ENCODE data around the gene PPP2R3C. TPM values are rescaled to one million over a fixed set of nuclear protein-coding genes. Genes with fewer than 3 reads are reported as not detected.
"Not testable (repeated sequence)": the region's sequence is repeated elsewhere in the genome, so short reads cannot be mapped to it uniquely, and the experiment has no call there.

The PPP2R3C gene
- total RNA-seq, 2 experiments from 2014 or later: 48.9 to 51.8 TPM

- Mint-ChIP-seq H3K27me3 (no peaks in the 10 kb centered on the region), H3K27ac (no peak overlapping the region), H3K36me3 (peaks cover 12% of the 10 kb centered on the region), H3K4me1 (ENCODE audit: low read depth) (peaks cover 30% of the 10 kb centered on the region), H3K9me3 (no peaks in the 10 kb centered on the region), H3K4me3 (peak overlapping the region; percentile 97)
- ChIA-PET POLR2A (interaction anchor here (2.9 kb wide), 1 partner anchor 357 kb away, joined by 33 read pairs; the partner anchor contains the start of gene NFKBIA), CTCF (interaction anchor here (0.6 kb wide), 1 partner anchor 497 kb away, joined by 3 read pairs; no protein-coding TSS in a partner anchor)
- DNase-seq: no peak
- intact Hi-C loops (cut with micrococcal nuclease): loop anchor here (2.0 kb wide), 5 partner anchors 117 to 779 kb away; partner anchors contain the start of genes BRMS1L, CFL2 and PSMA6
Observed at GRCh38 chr14:35047976-35048513, 73.7 kb downstream of the PPP2R3C start.

- no peaks in the 10 kb centered on the region for H3K27me3 Mint-ChIP-seq
- intact Hi-C loops (cut with micrococcal nuclease): loop anchor here (1.0 to 2.0 kb wide), 9 partner anchors 65 to 780 kb away; partner anchors contain the start of genes BAZ1A, BRMS1L, CFL2 and PRORP
- POLR2A ChIA-PET: interaction anchor here (1.1 to 2.9 kb wide), 13 partner anchors 9 to 369 kb away, joined by 3 to 41 read pairs (median 7); partner anchors contain the start of genes BAZ1A, NFKBIA, PPP2R3C and PRORP
Observed at GRCh38 chr14:35046751-35047536, 74.8 kb downstream of the PPP2R3C start.

GRCh38 chr14:35046048-35046750, 75.6 kb downstream of the PPP2R3C start, which contains the start of gene FAM177A1:
TSS of gene FAM177A1 (plus strand) at chr14:35046272. CDS start at chr14:35046464, 192 bp downstream.
- DNase-seq: peak; percentile 99
- intact Hi-C loops (cut with micrococcal nuclease): loop anchor here (1.0 to 2.0 kb wide), 9 partner anchors 64 to 781 kb away; partner anchors contain the start of genes BAZ1A, BRMS1L, CFL2 and PRORP
- Mint-ChIP-seq H3K36me3 (peaks cover 12% of the 10 kb centered on the region), H3K4me1 (ENCODE audit: low read depth) (peaks cover 28% of the 10 kb centered on the region), H3K27me3 (no peaks in the 10 kb centered on the region), H3K4me3 (peak within 1 kb of the TSS; percentile 97), H3K9me3 (no peaks in the 10 kb centered on the region), H3K27ac (peak within 1 kb of the TSS; percentile 98)
- CTCF ChIA-PET: interaction anchor here (0.6 to 2.3 kb wide), 9 partner anchors 13 to 375 kb away, joined by 3 to 15 read pairs (median 4); partner anchors contain the start of gene SRP54
- POLR2A ChIA-PET: interaction anchor here (1.1 to 2.9 kb wide), 14 partner anchors 10 to 370 kb away, joined by 3 to 41 read pairs (median 6); partner anchors contain the start of genes BAZ1A, NFKBIA, PPP2R3C and PRORP

More at GRCh38 chr14:35046751-35047536, 74.8 kb downstream of the PPP2R3C start:
- CTCF ChIA-PET: interaction anchor here (0.9 to 2.3 kb wide), 6 partner anchors 13 to 369 kb away, joined by 3 to 15 read pairs (median 6); partner anchors contain the start of gene SRP54
- Mint-ChIP-seq H3K4me1 (ENCODE audit: low read depth) (peaks cover 30% of the 10 kb centered on the region), H3K27ac (peak overlapping the region; percentile 98), H3K9me3 (no peaks in the 10 kb centered on the region), H3K36me3 (peaks cover 12% of the 10 kb centered on the region), H3K4me3 (peak overlapping the region; percentile 97)
- DNase-seq: no peak

- H3K9me3 Mint-ChIP-seq: no peaks in the 10 kb centered on the region
- CTCF ChIA-PET: interaction anchor here (0.6 to 2.3 kb wide), 5 partner anchors 15 to 375 kb away, joined by 3 to 15 read pairs (median 7); partner anchors contain the start of gene SRP54
- peaks cover 11% of the 10 kb centered on the region for H3K36me3 Mint-ChIP-seq
- peaks cover 27% of the 10 kb centered on the region for H3K4me1 Mint-ChIP-seq (ENCODE audit: low read depth)
- DNase-seq: no peak
- no peaks in the 10 kb centered on the region for H3K27me3 Mint-ChIP-seq
- peak overlapping the region; percentile 97 for H3K27ac Mint-ChIP-seq
- POLR2A ChIA-PET: interaction anchor here (1.1 to 2.9 kb wide), 13 partner anchors 11 to 371 kb away, joined by 3 to 41 read pairs (median 6); partner anchors contain the start of genes BAZ1A, NFKBIA, PPP2R3C and PRORP
- intact Hi-C loops (cut with micrococcal nuclease): loop anchor here (1.0 to 2.0 kb wide), 10 partner anchors 63 to 781 kb away; partner anchors contain the start of genes BAZ1A, BRMS1L, CFL2 and NFKBIA
- peak overlapping the region; percentile 88 for H3K4me3 Mint-ChIP-seq
Observed at GRCh38 chr14:35045798-35046047, 76.1 kb downstream of the PPP2R3C start.

- Mint-ChIP-seq H3K9me3 (no peaks in the 10 kb centered on the region), H3K27ac (peak overlapping the region; percentile 97), H3K36me3 (peaks cover 7% of the 10 kb centered on the region), H3K4me3 (peak overlapping the region; percentile 88), H3K4me1 (ENCODE audit: low read depth) (peaks cover 24% of the 10 kb centered on the region), H3K27me3 (no peaks in the 10 kb centered on the region)
- ChIA-PET CTCF (interaction anchor here (1.4 to 2.3 kb wide), 4 partner anchors 15 to 371 kb away, joined by 7 to 15 read pairs (median 8); partner anchors contain the start of gene SRP54), POLR2A (interaction anchor here (1.4 to 2.9 kb wide), 10 partner anchors 11 to 371 kb away, joined by 4 to 41 read pairs (median 12); partner anchors contain the start of genes BAZ1A, NFKBIA, PPP2R3C and PRORP)
- DNase-seq: no peak
- intact Hi-C loops (cut with micrococcal nuclease): loop anchor here (2.0 kb wide), 1 partner anchor 360 kb away; the partner anchor contains the start of gene NFKBIA
Observed at GRCh38 chr14:35044939-35045797, 76.6 kb downstream of the PPP2R3C start.

GRCh38 chr14:35043046-35043445, 78.7 kb downstream of the PPP2R3C start:
- Mint-ChIP-seq H3K4me1 (ENCODE audit: low read depth) (peaks cover 16% of the 10 kb centered on the region), H3K27me3 (no peaks in the 10 kb centered on the region), H3K9me3 (no peaks in the 10 kb centered on the region), H3K4me3 (no peak overlapping the region), H3K27ac (no peak overlapping the region), H3K36me3 (peaks cover under 1% of the 10 kb centered on the region)
- ChIA-PET CTCF (interaction anchor here (0.8 kb wide), 1 partner anchor 366 kb away, joined by 6 read pairs; no protein-coding TSS in a partner anchor), POLR2A (no interaction called here)
- intact Hi-C loops (cut with micrococcal nuclease): no loop called here
- no peak for DNase-seq

GRCh38 chr14:35042632-35043031, 79.2 kb downstream of the PPP2R3C start:
- CTCF ChIA-PET: interaction anchor here (1.5 kb wide), 1 partner anchor 11 kb away, joined by 8 read pairs; no protein-coding TSS in a partner anchor
- H3K36me3 Mint-ChIP-seq: no peaks in the 10 kb centered on the region
- H3K27ac Mint-ChIP-seq: no peak overlapping the region
- no peaks in the 10 kb centered on the region for H3K9me3 Mint-ChIP-seq
- H3K4me1 Mint-ChIP-seq (ENCODE audit: low read depth): peaks cover 12% of the 10 kb centered on the region
- H3K27me3 Mint-ChIP-seq: no peaks in the 10 kb centered on the region
- DNase-seq: no peak
- intact Hi-C loops (cut with micrococcal nuclease): no loop called here
- no peak overlapping the region for H3K4me3 Mint-ChIP-seq
- POLR2A ChIA-PET: no interaction called here

GRCh38 chr14:35038312-35038711, 83.5 kb downstream of the PPP2R3C start:
- Mint-ChIP-seq H3K36me3 (peaks cover 23% of the 10 kb centered on the region), H3K9me3 (peaks cover 26% of the 10 kb centered on the region)
- POLR2A ChIA-PET; H3K4me1 Mint-ChIP-seq (ENCODE audit: low read depth); intact Hi-C loops (cut with micrococcal nuclease); H3K27me3 Mint-ChIP-seq; H3K27ac Mint-ChIP-seq; DNase-seq; H3K4me3 Mint-ChIP-seq; CTCF ChIA-PET: not testable (repeated sequence)
